DOHH2 (cell line): Measurements from ENCODE around the gene HLA-DPA1.

ENCODE experiments used
- H3F3A ChIP-seq: fragments of 200-600 bp; sonication (generic), shearing (Covaris generic); 2 replicates; pipeline ENCODE4 v1.6.0; 2016; ENCODE audit warnings: antibody characterized with exemption, mild to moderate bottlenecking; ENCODE audit not compliant: control insufficient read depth, insufficient read depth
- H3K27ac ChIP-seq: fragments of 200-600 bp; sonication (generic); 2 replicates; pipeline ENCODE4 v1.5.1; 2014; ENCODE audit warnings: low read depth, mild to moderate bottlenecking, low read length, moderate library complexity
- H3K27me3 ChIP-seq: fragments of 200-600 bp; sonication (generic); 2 replicates; pipeline ENCODE4 v1.6.1; 2014; ENCODE audit warnings: mild to moderate bottlenecking, low read length, mixed read lengths; ENCODE audit not compliant: control insufficient read depth
- H3K36me3 ChIP-seq: fragments of 200-600 bp; sonication (generic); 2 replicates; pipeline ENCODE4 v1.6.1; 2014; ENCODE audit warnings: mild to moderate bottlenecking, low read length, moderate library complexity, mixed read lengths; ENCODE audit not compliant: control insufficient read depth
- H3K4me1 ChIP-seq: fragments of 200-600 bp; sonication (generic); 2 replicates; pipeline ENCODE4 v1.6.1; 2014; ENCODE audit warnings: mild to moderate bottlenecking, low read length, mixed read lengths; ENCODE audit not compliant: control insufficient read depth
- H3K4me2 ChIP-seq: fragments of 200-600 bp; sonication (generic); 2 replicates; pipeline ENCODE4 v1.6.0; 2014; ENCODE audit warnings: mild to moderate bottlenecking, low read length, moderate library complexity
- H3K4me3 ChIP-seq: fragments of 200-600 bp; sonication (generic); 2 replicates; pipeline ENCODE4 v1.5.1; 2014; ENCODE audit warnings: mild to moderate bottlenecking, low read length, mixed read lengths
- H3K79me2 ChIP-seq: fragments of 200-600 bp; sonication (generic); 2 replicates; pipeline ENCODE4 v1.6.1; 2014; ENCODE audit warnings: mild to moderate bottlenecking, low read length, mixed read lengths; ENCODE audit not compliant: control insufficient read depth
- H3K9me2 ChIP-seq: fragments of 200-600 bp; sonication (generic); replicated peaks from 2 replicates; pipeline ENCODE4 v1.6.1; 2014; ENCODE audit warnings: mild to moderate bottlenecking, low read length, mixed read lengths; ENCODE audit not compliant: control insufficient read depth
- H3K9me3 ChIP-seq: fragments of 200-600 bp; sonication (generic); 2 replicates; pipeline ENCODE4 v1.6.1; 2014; ENCODE audit warnings: antibody characterized with exemption, low read length, mixed read lengths; ENCODE audit not compliant: control insufficient read depth, insufficient read depth
- H4K20me1 ChIP-seq: fragments of 200-600 bp; sonication (generic); 2 replicates; pipeline ENCODE4 v1.6.0; 2014; ENCODE audit warnings: low read depth, mild to moderate bottlenecking, antibody characterized with exemption, low read length, moderate library complexity; ENCODE audit not compliant: control insufficient read depth, insufficient read depth
- EZH2phosphoT487 ChIP-seq: fragments of 200-600 bp; sonication (generic); IDR thresholded peaks from 2 replicates; pipeline ENCODE4 v1.6.1; 2017; ENCODE audit warnings: borderline replicate concordance, mild to moderate bottlenecking, antibody characterized with exemption, low read length, moderate library complexity, mixed read lengths
- TF ChIP-seq, protein P1 (sequence below): fragments of 200-600 bp; sonication (generic); IDR thresholded peaks from one replicate; pipeline ENCODE4 v1.5.1; 2014; ENCODE audit warnings: antibody characterized with exemption, mild to moderate bottlenecking, low read depth, low read length; ENCODE audit not compliant: poor library complexity, severe bottlenecking

HLA-DPA1 gene

DNA sequence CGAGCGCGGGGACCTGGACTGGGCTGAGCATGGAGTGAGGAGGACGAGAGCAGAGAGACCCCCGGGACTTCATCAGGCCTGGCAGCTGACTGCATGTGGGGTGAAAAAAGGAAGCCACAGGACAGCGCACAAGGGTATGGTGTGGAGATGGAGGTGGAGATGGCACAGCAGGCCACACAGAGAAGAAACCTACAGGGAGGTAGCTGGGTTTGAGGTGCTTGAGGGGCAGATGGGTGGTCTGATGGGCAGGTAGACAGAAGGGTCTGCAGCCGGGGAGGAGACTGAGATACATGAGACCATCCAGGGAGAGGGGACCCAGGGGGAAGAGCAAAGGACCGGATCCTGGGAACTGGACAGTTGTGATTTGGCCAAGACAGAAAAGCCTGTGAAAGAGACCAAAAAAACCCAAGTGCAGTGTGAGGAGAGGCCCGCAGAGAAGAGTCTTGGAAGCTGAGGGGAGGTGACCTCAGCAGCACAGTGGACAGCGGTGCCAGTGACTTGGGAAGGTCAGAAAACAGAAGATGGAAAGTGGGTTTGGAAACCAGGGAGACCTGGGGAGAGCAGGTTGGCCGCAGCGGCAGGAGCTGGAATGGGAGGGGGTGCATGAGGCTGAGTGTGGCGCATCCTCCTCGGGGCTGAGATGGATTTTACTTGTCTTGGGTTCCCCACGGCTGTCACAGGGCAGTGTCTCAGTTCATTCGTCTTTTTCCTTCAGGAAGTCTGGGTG is 7.8 kb upstream of the HLA-DPA1 start:
- Histone ChIP-seq H4K20me1 (no peaks in the 10 kb centered on the region), H3F3A (no peaks in the 10 kb centered on the region), H3K9me3 (no peaks in the 10 kb centered on the region), H3K9me2 (no peaks in the 10 kb centered on the region), H3K4me1 (peaks cover 23% of the 10 kb centered on the region), H3K36me3 (peaks cover 25% of the 10 kb centered on the region), H3K79me2 (peaks cover 18% of the 10 kb centered on the region), H3K4me2 (no peak overlapping the region), H3K27ac (no peak overlapping the region), H3K4me3 (no peak overlapping the region), H3K27me3 (no peaks in the 10 kb centered on the region)
- TF ChIP-seq, protein P1, sequence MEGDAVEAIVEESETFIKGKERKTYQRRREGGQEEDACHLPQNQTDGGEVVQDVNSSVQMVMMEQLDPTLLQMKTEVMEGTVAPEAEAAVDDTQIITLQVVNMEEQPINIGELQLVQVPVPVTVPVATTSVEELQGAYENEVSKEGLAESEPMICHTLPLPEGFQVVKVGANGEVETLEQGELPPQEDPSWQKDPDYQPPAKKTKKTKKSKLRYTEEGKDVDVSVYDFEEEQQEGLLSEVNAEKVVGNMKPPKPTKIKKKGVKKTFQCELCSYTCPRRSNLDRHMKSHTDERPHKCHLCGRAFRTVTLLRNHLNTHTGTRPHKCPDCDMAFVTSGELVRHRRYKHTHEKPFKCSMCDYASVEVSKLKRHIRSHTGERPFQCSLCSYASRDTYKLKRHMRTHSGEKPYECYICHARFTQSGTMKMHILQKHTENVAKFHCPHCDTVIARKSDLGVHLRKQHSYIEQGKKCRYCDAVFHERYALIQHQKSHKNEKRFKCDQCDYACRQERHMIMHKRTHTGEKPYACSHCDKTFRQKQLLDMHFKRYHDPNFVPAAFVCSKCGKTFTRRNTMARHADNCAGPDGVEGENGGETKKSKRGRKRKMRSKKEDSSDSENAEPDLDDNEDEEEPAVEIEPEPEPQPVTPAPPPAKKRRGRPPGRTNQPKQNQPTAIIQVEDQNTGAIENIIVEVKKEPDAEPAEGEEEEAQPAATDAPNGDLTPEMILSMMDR: no peak
- TF ChIP-seq EZH2phosphoT487: no peak

GRCh38 chr6:33080127-33081089 is 7.0 kb upstream of the HLA-DPA1 start:
- Histone ChIP-seq H3K79me2 (peaks cover 22% of the 10 kb centered on the region), H3K27me3 (no peaks in the 10 kb centered on the region), H3K27ac (no peak overlapping the region), H3K36me3 (peaks cover 19% of the 10 kb centered on the region), H3K4me3 (no peak overlapping the region), H3F3A (no peaks in the 10 kb centered on the region), H3K9me3 (no peaks in the 10 kb centered on the region), H3K4me2 (no peak overlapping the region), H3K9me2 (no peaks in the 10 kb centered on the region), H4K20me1 (no peaks in the 10 kb centered on the region), H3K4me1 (peaks cover 29% of the 10 kb centered on the region)
- no peak for TF ChIP-seq EZH2phosphoT487
- TF ChIP-seq, protein P1: no peak

DNA sequence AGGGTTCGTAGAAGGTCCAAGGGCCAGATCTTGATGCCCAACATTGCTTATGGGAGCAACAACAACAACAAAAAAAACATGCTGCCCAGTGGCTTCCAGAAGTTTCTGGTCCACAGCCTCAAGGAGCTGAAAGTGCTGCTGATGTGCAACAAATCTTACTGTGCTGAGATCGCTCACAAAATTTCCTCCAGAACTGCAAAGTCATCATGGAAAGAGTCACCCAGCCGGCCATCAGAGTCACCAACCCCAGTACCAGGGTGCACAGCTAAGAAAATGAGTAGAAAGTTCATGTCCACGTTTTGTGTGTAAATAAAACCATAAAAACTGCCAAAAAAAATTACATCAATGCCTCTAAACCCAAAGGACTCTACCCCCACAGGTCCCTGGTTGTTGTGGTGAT is 6.1 kb upstream of the HLA-DPA1 start:
- H3K4me2 ChIP-seq: no peak overlapping the region
- no peak overlapping the region for H3K27ac ChIP-seq
- H3F3A ChIP-seq: no peaks in the 10 kb centered on the region
- H3K27me3 ChIP-seq: no peaks in the 10 kb centered on the region
- H4K20me1 ChIP-seq: no peaks in the 10 kb centered on the region
- TF ChIP-seq, protein P1: no peak
- no peak for TF ChIP-seq EZH2phosphoT487
- H3K4me1 ChIP-seq: peaks cover 37% of the 10 kb centered on the region
- no peak overlapping the region for H3K4me3 ChIP-seq
- peaks cover 16% of the 10 kb centered on the region for H3K36me3 ChIP-seq
- H3K9me3 ChIP-seq: no peaks in the 10 kb centered on the region
- peaks cover 22% of the 10 kb centered on the region for H3K79me2 ChIP-seq
- H3K9me2 ChIP-seq: no peaks in the 10 kb centered on the region
